Measurements from ENCODE around the gene PRPF19. TPM values are rescaled to one million over a fixed set of nuclear protein-coding genes. Genes with fewer than 3 reads are reported as not detected.
A peak's percentile ranks its signal among the peaks of the same experiment; 100 is the strongest.

The PRPF19 gene
- total and polyA plus RNA-seq, 2 of the 13 experiments (the other 11 are each of a cell fraction or from before 2014, with no cell fraction given): 27.4 to 91.1 TPM

- TF ChIP-seq POLR2G (IDR thresholded peaks at IDR 0.05; ENCODE audit: low read depth, low read length): no peak
- no peak for TF ChIP-seq ZNF512B (CRISPR knock-in tag; IDR thresholded peaks at IDR 0.05; ENCODE audit: borderline replicate concordance)
- TF ChIP-seq FOXA3 (CRISPR knock-in tag; IDR thresholded peaks at IDR 0.05): no peak
- TF ChIP-seq PHF8 (CRISPR knock-in tag; IDR thresholded peaks at IDR 0.05): no peak
- TF ChIP-seq RBM39 (IDR thresholded peaks at IDR 0.05; ENCODE audit: low read depth, low read length, poor library complexity, severe bottlenecking): peak; percentile 29
- no peak for TF ChIP-seq ZNF770 (CRISPR knock-in tag; IDR thresholded peaks at IDR 0.05)
- no peak for TF ChIP-seq TERF1 (CRISPR knock-in tag; IDR thresholded peaks at IDR 0.05)
- TF ChIP-seq ZNF687 (CRISPR knock-in tag; IDR thresholded peaks at IDR 0.05): no peak; the same call in 1 of the 2 replicates
Measured at GRCh38 chr11:60924906-60925853, 18.8 kb upstream of the PRPF19 start (continued).

All from HepG2 (cell line).